NCI-H1092 (cell line): ENCODE results near the gene SBDS.

Experiments used
- DNase-seq: peaks from one replicate; lab custom pipeline; 2025; lab: John Stamatoyannopoulos, UW

Gene SBDS

DNA sequence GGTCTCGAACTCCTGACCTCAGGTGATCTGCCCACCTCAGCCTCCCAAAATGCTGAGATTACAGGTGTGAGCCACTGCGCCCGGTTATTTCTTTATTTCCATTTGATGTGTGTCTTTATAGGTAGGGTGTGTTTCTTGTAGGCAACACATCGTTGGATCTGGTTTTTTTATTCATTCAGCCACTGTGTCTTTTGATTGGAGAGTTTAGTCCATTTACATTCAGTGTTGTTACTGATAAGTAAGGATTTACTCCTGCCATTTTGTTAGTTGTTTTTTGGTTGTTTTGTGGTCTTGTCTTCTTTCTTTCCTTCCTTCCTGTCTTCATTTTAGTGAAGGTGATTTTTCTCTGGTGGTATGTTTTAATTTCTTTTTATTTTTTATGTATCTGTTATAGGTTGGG is 57.4 kb downstream of the SBDS start:
- DNase-seq: no peak
